GM12873 (cell line): ENCODE data around the gene PCDHB9.

Experiments
- TF ChIP-seq, protein P1 (sequence below): IDR thresholded peaks from 2 replicates; pipeline ENCODE4 v1.5.1; 2012; ENCODE audit warnings: low read depth, mild to moderate bottlenecking, moderate library complexity, low read length, control low read depth; ENCODE audit not compliant: insufficient read depth; ENCODE audit errors: missing control alignments

The PCDHB9 gene

GRCh38 chr5:141186897-141187512 lies at the start of gene PCDHB9:
TSS of gene PCDHB9 (plus strand) at chr5:141187161. CDS start at chr5:141187319, 158 bp downstream.
- TF ChIP-seq, protein P1, sequence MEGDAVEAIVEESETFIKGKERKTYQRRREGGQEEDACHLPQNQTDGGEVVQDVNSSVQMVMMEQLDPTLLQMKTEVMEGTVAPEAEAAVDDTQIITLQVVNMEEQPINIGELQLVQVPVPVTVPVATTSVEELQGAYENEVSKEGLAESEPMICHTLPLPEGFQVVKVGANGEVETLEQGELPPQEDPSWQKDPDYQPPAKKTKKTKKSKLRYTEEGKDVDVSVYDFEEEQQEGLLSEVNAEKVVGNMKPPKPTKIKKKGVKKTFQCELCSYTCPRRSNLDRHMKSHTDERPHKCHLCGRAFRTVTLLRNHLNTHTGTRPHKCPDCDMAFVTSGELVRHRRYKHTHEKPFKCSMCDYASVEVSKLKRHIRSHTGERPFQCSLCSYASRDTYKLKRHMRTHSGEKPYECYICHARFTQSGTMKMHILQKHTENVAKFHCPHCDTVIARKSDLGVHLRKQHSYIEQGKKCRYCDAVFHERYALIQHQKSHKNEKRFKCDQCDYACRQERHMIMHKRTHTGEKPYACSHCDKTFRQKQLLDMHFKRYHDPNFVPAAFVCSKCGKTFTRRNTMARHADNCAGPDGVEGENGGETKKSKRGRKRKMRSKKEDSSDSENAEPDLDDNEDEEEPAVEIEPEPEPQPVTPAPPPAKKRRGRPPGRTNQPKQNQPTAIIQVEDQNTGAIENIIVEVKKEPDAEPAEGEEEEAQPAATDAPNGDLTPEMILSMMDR: peak; percentile 53

GRCh38 chr5:141149812-141150211 lies 37.1 kb upstream of the PCDHB9 start, which contains the start of gene PCDHB6:
TSS of gene PCDHB6 (plus strand) at chr5:141150057. CDS start at chr5:141150258, 201 bp downstream.
- TF ChIP-seq, protein P1: no peak

GRCh38 chr5:141150224-141150992 lies 36.6 kb upstream of the PCDHB9 start:
- TF ChIP-seq, protein P1: no peak

DNA sequence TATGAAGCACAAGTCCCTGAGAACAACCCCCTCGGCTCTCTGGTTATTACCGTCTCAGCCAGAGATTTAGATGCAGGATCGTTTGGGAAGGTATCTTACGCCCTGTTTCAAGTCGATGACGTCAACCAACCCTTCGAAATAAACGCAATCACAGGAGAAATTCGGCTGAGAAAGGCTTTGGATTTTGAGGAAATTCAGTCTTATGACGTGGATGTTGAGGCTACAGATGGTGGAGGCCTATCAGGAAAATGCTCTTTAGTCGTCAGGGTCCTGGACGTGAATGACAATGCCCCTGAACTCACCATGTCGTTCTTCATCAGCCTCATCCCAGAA lies 36.0 kb upstream of the PCDHB9 start:
- TF ChIP-seq, protein P1: no peak

GRCh38 chr5:141155540-141156374 lies 31.2 kb upstream of the PCDHB9 start:
- TF ChIP-seq, protein P1: no peak

GRCh38 chr5:141172381-141173204 lies 14.4 kb upstream of the PCDHB9 start, which contains the start of gene PCDHB7:
TSS of gene PCDHB7 (plus strand) at chr5:141172644. CDS start at chr5:141172836, 192 bp downstream.
- TF ChIP-seq, protein P1: peak; percentile 40
